HG03060 (cell line): ENCODE measurements around the gene FAM219A.
"Not testable (repeated sequence)": the region's sequence is repeated elsewhere in the genome, so short reads cannot be mapped to it uniquely, and the experiment has no call there.

Experiments
- ATAC-seq: cut with Tn5 transposase; IDR thresholded peaks from one replicate; pipeline ENCODE4 v1.9.1; 2021; ENCODE audit warnings: low read depth, moderate number of reproducible peaks; ENCODE audit not compliant: unreplicated experiment

FAM219A gene

DNA sequence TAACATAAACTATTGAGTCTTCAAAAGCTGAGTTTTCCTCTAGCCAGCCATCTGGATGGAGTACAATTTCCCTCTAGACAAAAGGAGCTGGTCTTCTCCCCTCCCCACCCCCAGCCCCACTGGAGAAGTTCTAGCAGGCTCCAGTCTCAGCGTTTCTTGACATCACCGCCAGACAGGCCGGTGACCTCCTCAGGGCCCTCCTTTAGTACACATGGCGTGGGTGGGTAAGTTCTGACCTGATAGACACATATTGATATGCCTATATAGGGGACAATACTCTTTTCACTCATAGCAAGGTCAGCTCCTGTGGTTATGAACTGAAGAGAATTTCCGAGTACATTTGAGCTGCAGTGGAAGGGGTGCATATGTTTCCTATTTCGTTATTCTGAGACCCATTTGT, 27.5 kb upstream of the FAM219A start:
- no peak for ATAC-seq

- ATAC-seq: no peak
Measured at GRCh38 chr9:34484678-34485077, 26.3 kb upstream of the FAM219A start.

DNA sequence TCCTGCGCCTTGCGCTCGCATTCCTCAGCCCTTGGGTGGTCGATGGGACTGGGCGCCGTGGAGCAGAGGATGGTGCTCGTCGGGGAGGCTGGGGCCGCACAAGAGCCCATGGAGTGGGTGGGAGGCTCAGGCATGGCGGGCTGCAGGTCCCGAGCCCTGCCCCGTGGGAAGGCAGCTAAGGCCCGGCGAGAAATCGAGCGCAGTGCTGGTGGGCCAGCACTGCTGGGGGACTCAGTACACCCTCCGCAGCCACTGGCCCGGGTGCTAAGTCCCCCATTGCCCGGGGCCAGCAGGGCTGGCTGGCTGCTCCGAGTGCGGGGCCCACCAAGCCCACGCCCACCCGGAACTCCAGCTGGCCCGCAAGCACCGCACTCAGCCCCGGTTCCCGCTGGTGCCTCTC, 24.4 kb upstream of the FAM219A start:
- ATAC-seq: not testable (repeated sequence)

- not testable (repeated sequence) for ATAC-seq
Measured at GRCh38 chr9:34481620-34482019, 23.2 kb upstream of the FAM219A start.

- no peak for ATAC-seq
Measured at GRCh38 chr9:34479431-34479866, 21.1 kb upstream of the FAM219A start.

- no peak for ATAC-seq
Measured at GRCh38 chr9:34477541-34477940, 19.2 kb upstream of the FAM219A start.

- ATAC-seq: no peak
Measured at GRCh38 chr9:34475097-34475496, 16.7 kb upstream of the FAM219A start.

DNA sequence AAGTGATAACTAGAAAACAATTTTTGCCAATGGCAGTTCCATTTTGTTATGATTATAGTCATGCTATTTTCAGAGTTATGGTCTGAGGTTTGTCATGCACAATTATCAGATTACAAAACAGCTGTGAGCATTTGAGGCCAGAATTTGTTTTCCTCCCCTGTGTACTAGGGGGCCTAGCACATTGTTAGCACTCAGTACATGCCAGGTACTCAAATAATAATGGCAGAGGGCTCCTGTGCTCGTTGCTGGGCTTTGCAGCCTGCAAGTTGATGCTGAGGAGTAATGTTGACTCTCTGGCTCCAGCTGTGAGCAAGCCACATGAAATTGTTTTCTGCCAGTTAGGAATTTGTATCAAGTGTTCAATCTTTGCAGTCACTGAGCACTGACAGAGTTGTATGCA, 7.1 kb upstream of the FAM219A start:
- ATAC-seq: no peak

GRCh38 chr9:34464571-34464970, 6.2 kb upstream of the FAM219A start:
- no peak for ATAC-seq

DNA sequence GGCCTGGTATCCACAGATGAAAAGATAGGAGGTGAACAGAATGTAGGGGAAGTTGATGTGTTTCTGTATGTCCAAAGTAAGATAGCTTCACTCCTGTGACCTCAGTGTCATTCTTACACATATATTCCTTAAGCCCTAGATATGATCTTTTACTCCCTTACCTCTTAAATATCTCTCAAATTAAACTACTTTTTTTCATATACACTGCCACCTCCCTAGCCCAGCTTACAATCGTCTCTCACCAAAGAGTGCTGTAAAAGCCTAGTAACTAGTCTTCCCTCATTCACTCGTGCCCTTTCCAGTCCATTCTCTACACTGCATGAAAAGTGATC, 5.5 kb upstream of the FAM219A start:
- ATAC-seq: no peak

DNA sequence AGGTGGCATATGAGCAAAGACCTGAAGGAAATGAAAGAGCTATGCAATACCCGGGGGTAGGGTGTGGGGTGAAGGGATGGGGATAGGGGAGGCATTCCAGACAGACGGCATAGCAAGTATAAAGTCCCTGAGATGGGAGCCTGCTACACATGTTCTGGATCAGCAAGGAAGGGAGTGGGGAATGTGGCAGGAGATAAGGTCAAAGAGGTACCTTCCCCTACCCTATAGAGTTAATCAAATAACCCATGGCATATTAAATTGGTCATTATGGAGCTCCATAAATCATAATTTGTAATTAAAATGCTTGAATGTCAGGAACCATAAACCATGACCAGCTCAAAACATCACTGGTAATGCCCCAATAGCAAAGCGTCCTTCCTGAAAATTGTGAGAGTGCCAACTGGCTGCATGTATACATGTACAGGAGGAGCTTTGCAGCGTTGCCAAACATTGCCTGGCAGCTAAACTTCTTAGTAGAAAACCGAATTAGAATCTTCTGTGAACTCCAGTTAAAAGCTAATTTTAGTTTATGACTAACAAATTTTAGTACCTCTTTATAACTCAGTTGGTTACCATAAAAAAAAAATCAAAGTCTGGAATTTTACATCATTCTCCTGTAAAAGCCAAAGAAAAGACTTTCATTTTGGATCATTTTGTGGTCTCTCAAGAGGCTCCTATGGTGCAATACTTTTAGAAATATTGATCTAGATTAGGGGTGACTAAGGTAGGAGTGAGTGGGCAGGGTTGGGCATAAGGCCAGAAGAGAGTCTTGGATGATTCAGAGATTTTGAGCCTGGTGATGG, 4.9 kb upstream of the FAM219A start:
- no peak for ATAC-seq

DNA sequence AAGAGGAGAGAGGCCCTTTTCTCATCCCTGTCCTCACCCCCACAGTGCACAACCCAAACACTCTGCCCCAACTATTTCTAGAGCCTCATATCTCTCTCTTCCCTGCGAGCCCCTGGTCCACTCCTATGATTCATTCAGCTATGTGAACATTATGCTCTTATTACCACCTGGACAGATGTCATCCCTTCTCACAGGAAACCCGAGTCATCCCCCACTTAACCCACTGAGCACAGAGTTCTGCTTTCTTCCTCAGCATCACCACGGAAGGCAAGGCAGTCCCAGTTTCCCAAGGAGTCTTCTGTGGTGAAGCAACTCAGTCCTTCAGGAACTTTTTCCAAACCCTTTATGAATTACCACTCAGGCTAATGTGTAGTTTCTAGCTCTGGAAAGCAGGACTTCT, 1.6 kb upstream of the FAM219A start:
- ATAC-seq: no peak

GRCh38 chr9:34459356-34459755, 986 bp upstream of the FAM219A start:
- no peak for ATAC-seq

DNA sequence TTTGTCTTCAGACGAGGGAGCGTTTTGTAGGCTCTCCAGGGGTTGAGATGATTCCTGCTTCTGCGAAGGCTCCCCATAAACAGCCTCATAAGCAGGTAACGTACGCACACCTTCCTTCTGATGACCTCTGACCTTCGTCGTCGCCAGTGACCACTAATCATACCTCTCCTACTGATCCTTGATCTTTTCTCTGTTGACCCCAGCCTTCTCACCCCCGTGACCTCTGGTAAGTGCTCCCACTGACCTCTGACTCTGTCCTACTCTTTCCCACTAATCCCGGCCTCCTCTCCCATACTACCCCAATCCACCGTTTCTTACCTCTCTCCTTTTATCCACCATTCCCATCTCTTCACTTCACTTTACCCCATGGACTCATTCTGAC, 580 bp upstream of the FAM219A start:
- no peak for ATAC-seq

GRCh38 chr9:34457266-34458012, 931 bp downstream of the FAM219A start:
- no peak for ATAC-seq

GRCh38 chr9:34456746-34457145, 1.6 kb downstream of the FAM219A start:
- ATAC-seq: no peak

DNA sequence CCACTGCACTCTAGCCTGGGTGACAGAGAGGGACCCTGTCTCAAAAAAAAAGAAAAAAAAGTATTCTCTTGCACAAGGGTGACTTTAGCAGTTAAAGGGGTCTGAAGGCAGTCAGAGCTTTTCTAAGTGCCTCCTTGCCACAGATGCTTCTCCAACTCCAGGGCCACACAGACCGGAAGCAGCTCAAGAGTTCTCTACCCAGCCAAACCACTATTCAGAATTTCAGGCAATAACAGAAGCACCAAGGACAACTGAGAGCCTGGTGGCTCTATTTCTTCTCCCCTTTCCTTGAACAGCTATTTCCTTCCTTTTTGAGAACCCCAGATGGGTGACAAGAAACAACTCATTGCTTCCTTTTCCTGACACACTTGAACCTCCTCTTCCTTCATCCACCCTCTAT, 2.2 kb downstream of the FAM219A start:
- no peak for ATAC-seq

DNA sequence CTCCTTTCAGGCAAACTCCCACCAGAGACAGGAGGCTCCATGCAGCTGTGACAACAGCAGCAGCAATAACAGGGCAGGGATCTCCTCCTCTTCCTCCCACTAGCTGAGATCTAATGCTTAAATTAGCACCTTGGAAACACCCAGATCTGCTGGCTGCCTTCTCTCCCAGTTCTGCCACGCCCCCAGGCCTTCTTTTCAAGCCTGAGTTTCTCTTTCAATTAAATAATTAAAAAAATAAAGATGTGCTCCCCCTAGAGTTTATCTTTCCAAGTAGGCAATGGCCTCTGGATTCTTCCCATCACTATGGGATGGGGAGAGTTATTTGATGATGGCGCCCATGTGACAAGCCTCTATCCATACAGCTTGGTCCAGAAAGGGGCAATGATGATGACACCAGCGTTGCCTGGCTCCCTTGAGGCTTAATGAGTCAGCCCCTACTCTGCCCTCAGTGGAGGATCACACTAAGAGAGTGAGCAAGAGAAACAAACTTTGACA, 3.8 kb downstream of the FAM219A start:
- no peak for ATAC-seq

DNA sequence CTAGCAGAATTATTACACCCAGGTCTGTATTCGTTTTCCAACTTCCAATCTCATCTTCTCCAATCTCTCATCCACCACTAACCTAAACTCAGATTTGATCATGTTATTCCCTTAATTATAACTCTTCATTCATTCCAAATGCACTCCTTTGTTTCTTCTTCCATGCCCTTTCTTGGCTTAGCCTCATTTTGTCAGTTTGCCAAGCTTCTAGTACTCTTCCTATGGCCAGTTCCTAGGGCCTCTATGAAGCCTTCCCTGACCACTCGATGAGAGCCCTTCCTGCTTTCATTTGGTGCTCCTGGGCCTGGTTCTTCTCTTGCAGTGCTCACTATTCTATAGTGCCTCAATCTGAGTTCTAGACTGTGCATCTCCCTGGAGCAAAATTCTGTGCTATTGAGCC, 5.8 kb downstream of the FAM219A start:
- ATAC-seq: no peak

DNA sequence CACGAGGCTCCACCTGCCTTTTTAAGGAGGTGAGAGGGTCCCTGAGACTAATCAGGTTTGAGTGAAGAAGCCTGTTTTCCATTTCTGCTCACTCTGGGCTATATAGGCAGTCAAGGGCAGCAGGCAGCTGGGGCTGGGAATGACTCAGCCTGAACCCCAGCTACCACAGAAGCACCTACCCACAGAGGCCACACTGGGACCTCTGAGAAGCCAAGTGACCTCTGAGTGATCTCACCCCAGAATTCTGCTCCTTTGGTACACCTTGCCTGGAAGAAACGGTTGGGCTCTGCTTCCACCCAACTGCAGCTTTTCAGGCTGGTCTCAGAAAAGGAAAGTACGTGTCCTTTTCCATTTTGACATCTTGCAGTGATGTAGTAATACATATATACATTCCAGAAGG, 6.8 kb downstream of the FAM219A start:
- ATAC-seq: no peak

- no peak for ATAC-seq
Measured at GRCh38 chr9:34451135-34451534, 7.2 kb downstream of the FAM219A start.

DNA sequence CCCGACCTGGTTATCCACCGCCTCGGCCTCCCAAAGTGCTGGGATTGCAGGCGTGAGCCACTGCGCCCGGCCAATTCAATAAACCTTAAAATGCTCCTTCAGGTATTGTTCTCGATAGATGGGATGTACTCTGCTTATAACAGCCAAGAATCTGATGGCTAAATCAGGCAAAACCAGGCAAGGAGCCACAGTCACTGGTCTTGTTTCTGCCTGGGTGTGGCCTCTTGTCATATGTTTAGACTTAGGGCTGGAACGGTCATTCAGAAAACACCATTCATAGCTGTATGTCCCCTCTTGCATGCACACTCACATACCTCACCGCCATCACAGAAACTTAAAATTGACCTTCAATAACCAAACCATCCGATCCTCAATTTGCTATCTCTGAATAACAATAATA, 7.7 kb downstream of the FAM219A start:
- no peak for ATAC-seq
